Measurements from ENCODE around the gene CYBC1.

CYBC1 gene

DNA sequence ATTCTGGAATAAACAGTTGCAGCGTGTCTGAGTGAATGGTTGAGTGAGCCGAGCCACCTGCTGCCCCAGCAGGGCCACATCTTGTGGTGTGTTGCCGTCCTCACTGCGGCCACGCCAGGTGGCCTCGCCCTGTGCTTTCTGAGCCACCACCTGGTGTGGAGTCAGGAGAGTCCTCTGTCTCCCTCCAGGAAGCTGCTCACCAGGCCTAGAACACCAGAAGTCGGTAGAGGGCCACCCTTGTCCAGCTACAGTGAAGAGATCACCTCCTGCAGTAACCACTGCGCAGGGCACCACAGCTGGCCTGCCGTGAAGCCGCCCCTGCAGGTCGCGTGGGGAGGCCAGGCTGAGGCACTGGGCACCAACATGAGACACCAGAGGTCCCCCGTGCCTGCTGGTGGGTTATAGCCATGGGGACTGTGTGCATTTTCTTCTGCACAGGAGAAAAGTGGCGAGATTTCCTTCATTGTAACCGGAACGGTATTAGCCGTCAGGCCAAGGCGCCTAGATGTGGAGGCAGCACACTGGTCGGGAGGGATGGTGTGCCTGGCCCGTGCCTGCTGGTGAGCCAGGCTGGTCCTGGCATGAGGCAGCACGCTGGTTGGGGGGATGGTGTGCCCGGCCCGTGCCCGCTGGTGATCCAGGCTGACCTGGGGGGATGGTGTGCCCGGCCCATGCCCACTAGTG lies 40.1 kb upstream of the CYBC1 start:
- in situ Hi-C loops (cut with HindIII; ENCODE audit: low pct_ligation_motif_present, low sequenced_read_pairs): no loop called here
- Histone ChIP-seq H3K4me3 (ENCODE audit: low read depth, low read length) (no peak overlapping the region), H3K27me3 (replicated peaks) (no peaks in the 10 kb centered on the region), H3K27ac (no peak overlapping the region), H3K36me3 (replicated peaks) (peaks cover 18% of the 10 kb centered on the region)
- TF ChIP-seq, protein P1, sequence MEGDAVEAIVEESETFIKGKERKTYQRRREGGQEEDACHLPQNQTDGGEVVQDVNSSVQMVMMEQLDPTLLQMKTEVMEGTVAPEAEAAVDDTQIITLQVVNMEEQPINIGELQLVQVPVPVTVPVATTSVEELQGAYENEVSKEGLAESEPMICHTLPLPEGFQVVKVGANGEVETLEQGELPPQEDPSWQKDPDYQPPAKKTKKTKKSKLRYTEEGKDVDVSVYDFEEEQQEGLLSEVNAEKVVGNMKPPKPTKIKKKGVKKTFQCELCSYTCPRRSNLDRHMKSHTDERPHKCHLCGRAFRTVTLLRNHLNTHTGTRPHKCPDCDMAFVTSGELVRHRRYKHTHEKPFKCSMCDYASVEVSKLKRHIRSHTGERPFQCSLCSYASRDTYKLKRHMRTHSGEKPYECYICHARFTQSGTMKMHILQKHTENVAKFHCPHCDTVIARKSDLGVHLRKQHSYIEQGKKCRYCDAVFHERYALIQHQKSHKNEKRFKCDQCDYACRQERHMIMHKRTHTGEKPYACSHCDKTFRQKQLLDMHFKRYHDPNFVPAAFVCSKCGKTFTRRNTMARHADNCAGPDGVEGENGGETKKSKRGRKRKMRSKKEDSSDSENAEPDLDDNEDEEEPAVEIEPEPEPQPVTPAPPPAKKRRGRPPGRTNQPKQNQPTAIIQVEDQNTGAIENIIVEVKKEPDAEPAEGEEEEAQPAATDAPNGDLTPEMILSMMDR (IDR thresholded peaks at IDR 0.05; ENCODE audit: low read depth, low read length, missing control alignments): no peak
- no peak for DNase-seq

DNA sequence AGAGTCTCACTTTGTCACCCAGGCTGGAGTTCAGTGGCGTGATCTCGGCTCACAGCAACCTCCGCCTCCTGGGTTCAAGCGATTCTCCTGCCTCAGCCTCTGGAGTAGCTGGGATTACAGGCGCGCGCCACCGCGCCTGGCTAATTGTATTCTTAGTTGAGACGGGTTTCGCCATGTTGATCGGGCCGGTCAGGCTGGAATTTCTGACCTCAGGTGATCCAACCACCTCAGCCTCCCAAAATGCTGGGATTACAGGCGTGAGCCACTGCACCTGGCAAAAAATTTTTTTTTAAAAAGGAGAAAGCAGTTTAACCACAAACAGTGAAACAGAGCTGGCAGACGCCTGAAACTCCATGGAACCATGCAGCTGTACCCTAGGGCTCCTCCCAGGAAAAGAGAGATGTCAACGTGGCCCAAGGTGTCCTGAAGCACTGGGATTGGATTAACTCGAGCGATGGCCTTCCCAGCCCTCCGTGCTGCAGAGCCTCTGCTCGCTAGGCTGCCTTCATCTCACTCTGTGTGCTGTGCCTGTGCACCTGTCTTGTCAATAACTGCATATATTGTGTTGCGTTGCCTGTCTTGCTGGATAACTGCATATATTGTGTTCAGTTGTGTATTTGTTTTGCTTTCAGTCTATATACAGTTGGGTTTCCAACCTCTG lies 39.4 kb upstream of the CYBC1 start:
- in situ Hi-C loops (cut with HindIII; ENCODE audit: low pct_ligation_motif_present, low sequenced_read_pairs): no loop called here

DNA sequence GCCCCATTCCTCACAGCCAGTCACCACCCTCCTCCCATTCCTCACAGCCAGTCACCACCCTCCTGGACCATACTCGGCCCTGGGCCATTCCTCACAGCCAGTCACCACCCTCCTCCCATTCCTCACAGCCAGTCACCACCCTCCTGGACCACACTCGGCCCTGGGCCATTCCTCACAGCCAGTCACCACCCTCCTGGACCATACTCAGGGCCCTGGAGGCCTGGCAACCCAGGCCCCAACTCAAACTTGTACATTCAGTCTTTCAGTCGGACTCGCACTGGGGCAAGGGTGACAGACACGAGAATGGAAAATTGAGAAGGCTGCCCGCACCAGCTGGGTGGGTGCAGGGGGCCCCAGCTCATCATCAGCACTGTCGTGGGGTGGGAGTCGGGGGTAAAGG lies 38.6 kb upstream of the CYBC1 start:
- H3K36me3 ChIP-seq (replicated peaks): peaks cover 25% of the 10 kb centered on the region
- in situ Hi-C loops (cut with HindIII; ENCODE audit: low pct_ligation_motif_present, low sequenced_read_pairs): no loop called here
- H3K27ac ChIP-seq: no peak overlapping the region

More for the DNA sequence above, 39.4 kb upstream of the CYBC1 start:
- TF ChIP-seq, protein P1 (IDR thresholded peaks at IDR 0.05; ENCODE audit: low read depth, low read length, missing control alignments): no peak
- Histone ChIP-seq H3K27ac (no peak overlapping the region), H3K4me3 (ENCODE audit: low read depth, low read length) (no peak overlapping the region), H3K36me3 (replicated peaks) (peaks cover 20% of the 10 kb centered on the region), H3K27me3 (replicated peaks) (no peaks in the 10 kb centered on the region)
- no peak for DNase-seq

DNA sequence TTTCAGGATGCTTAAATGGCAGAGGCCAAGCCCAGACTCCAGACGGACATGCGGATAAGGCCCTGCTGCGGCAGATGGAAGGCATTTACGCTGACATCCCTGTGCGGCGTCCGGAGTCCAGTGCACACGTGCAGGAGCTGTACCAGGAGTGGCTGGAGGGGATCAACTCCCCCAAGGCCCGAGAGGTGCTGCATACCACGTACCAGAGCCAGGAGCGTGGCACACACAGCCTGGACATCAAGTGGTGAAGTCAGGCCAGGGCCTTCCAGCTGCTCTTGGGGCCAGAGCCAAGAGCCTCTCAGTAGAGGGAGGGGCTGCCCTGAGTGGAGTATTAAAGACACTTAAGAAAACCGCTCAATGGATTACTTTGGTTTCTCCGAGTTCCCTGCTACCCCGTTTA lies 37.4 kb upstream of the CYBC1 start:
- Histone ChIP-seq H3K27ac (no peak overlapping the region), H3K36me3 (replicated peaks) (peaks cover 35% of the 10 kb centered on the region), H3K27me3 (replicated peaks) (no peaks in the 10 kb centered on the region), H3K4me3 (ENCODE audit: low read depth, low read length) (no peak overlapping the region)
- TF ChIP-seq, protein P1 (IDR thresholded peaks at IDR 0.05; ENCODE audit: low read depth, low read length, missing control alignments): no peak
- no peak for DNase-seq
- in situ Hi-C loops (cut with HindIII; ENCODE audit: low pct_ligation_motif_present, low sequenced_read_pairs): no loop called here

More for the DNA sequence above, 38.6 kb upstream of the CYBC1 start:
- TF ChIP-seq, protein P1 (IDR thresholded peaks at IDR 0.05; ENCODE audit: low read depth, low read length, missing control alignments): no peak
- Histone ChIP-seq H3K27me3 (replicated peaks) (no peaks in the 10 kb centered on the region), H3K4me3 (ENCODE audit: low read depth, low read length) (no peak overlapping the region)
- DNase-seq: peak; percentile 12

DNA sequence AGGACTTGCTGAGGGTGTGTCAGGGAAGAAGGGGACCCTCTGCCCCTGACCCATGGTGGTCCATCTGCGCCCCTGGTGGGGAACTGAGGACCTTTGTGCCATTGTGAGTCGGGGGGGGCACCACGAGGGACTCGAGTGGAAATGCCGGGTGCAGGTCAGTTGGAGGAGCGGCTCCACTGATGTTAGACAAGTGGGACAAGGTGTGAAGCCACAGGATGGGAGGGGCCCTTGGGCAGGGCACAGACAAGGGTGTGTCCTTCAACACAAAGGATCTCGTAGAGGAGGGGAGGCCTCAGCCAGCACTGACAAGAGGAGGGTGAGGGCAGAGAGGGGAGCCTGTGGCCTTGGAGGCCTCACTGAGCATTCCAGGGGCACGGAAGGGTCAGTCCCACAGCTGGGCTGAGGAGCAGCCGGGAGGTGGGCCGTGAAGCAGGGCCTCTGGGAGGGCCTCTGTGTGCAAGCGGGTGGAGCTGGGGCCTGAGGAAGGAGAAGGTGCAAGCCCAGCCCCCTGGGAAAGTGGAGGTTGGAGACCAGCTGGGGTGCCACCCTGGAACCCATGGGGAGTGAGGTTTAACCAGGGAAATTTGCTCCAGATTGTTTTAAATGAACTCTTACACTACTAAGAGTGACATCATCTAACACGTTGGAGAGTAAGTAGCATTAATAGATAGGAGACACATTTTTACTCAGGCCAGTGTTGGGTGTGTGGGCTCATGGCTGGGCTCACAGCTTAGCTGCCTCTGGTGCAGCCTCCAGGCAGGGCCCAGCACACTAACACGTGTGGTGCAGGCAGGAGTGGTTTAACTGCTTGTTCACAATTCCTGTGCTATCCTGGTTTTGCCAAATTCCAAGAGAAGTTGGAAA lies 35.9 kb upstream of the CYBC1 start:
- TF ChIP-seq, protein P1 (IDR thresholded peaks at IDR 0.05; ENCODE audit: low read depth, low read length, missing control alignments): no peak
- no peak overlapping the region for H3K27ac ChIP-seq
- H3K27me3 ChIP-seq (replicated peaks): no peaks in the 10 kb centered on the region
- in situ Hi-C loops (cut with HindIII; ENCODE audit: low pct_ligation_motif_present, low sequenced_read_pairs): no loop called here
- H3K36me3 ChIP-seq (replicated peaks): peaks cover 36% of the 10 kb centered on the region
- H3K4me3 ChIP-seq (ENCODE audit: low read depth, low read length): no peak overlapping the region
- no peak for DNase-seq

All from brain microvascular endothelial cell (primary cell).